ENCODE results near the gene POLR1D.

Gene POLR1D

DNA sequence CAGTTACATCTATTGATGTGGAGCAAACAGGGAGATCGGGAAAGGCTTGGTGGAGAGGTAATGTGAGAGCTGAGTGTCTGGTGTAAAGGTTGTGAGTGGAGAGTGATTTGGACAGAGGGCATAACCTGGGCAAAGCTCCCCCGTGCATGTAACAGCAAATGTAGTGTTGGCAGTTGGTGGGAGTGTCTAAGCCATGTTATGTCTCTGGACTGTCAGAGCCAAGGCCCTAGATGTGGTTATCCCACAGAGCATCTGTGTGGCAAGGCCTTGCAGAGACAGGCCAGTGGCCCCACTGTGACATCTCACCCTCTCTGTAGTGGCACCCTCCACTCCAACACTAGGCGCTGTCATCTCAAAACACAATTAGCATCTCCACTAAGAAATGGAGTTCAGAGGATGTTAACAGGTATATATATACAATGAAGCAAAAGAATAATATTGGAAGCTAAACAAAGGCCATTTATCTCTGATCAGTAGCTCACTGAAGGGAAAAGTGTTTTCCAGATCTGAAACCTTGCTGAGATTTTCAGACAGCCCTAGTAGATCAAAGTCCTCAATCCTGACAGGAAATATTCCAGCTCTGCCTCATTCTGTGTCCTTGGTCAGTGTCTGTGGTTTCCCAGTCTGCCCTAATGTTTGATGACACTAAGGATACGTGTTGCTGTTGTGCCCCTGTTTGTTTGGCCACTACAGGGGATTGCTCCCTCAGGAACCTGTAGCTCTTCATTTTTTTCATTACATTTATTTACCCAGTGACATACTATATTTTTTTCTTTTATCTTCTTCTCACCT, 20.2 kb downstream of the POLR1D start:
- no peak for DNase-seq

- DNase-seq, result no peak
Observed at GRCh38 chr13:27643334-27644132, 21.8 kb downstream of the POLR1D start.

- no peak for DNase-seq
Observed at GRCh38 chr13:27644302-27644701, 22.6 kb downstream of the POLR1D start.

GRCh38 chr13:27650312-27650711, 28.6 kb downstream of the POLR1D start:
- no peak for DNase-seq

DNA sequence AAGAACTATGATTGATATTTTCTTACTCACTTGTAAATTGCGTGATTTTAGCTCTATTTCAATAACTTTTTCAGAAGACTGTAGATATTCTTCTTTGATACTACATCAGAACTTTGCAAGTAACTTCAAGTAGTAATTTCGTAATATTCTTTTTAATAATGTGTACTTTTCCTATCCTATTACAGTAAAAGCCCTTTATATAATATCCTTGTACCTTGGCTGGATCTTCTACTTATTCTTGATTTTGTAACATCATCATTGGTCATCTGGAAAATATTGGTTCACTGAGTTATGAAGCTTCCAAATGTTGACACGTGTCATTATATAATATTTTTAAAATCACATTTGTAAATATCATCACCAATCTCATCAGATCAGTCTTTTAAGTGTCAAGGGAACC, 32.4 kb downstream of the POLR1D start:
- no peak for DNase-seq

DNA sequence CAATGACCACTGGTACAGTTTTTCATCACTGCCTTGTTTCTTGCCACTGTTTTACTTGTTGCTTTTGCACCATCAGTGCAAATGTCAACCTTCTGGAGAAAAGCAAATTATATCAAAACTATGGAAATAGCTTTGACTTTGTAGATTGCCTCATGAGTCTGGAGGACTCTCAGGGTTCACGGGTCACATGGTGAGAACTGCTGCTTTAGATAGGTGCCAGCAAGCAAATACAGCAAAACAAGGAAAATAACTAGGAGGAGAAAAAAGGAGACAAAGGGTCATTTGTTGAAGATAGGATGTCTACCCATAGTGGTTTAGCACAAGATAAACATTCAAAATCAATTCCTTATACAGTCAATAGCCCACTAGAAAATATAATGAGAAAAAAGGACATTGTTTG, 33.1 kb downstream of the POLR1D start:
- no peak for DNase-seq

- no peak for DNase-seq
Observed at GRCh38 chr13:27657724-27658123, 36.0 kb downstream of the POLR1D start.

- DNase-seq, result no peak
Observed at GRCh38 chr13:27658546-27658945, 36.9 kb downstream of the POLR1D start.

- no peak for DNase-seq
Observed at GRCh38 chr13:27659145-27659865, 37.6 kb downstream of the POLR1D start.

- no peak for DNase-seq
Observed at GRCh38 chr13:27660511-27660910, 38.8 kb downstream of the POLR1D start.

DNA sequence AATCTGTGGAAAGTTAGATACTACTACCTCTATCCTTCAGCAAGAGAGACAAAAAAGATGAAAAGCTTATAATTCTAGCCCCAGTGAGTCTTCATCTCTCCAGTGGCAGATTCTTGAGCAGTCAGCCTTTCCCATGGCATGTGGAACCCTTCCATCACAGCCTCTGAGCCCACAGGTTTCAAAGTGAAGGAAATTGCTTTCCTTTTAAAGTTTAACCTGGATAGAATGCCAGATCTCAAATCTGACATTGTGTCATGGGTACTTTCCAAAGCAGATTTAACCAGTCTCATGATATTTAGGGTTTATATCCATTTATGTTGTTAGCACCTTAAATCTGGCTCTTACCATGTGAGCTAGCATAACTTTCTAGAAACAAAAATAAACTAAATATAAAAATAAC, 39.3 kb downstream of the POLR1D start:
- no peak for DNase-seq

DNA sequence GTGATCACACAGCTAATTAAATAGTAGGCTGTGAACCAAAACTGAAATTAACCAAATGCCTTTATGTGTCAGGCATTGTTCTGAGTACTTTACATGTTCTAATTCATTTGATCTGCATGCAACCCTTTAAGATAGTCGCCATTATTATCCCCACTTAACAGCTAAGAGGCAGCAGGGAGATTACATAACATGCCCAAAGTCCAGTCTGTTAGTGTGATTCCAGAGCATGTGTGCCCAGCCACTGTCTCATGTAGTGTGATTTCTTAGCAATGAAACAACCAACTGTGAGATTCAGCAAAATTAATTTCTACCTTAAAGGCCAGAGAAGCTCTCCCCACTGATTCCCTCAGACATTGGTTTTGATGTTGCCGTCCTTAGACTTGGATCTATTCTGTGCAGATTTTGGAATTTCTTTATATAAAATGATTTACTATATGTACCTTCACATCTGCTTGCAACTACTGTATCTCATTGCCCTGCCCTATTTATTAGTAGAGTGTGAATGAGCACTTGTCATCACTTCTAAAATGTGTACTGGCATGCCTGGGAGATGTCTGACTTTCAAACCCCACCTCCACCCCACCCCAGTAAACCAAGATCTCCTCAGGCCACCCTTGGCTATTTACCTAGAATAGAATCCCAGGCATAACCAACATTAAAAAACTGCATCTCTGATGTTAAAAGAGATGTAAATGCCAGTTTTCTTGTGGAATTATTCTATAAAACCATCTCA, 41.2 kb downstream of the POLR1D start:
- DNase-seq, result no peak

- DNase-seq, result no peak
Observed at GRCh38 chr13:27663947-27664346, 42.3 kb downstream of the POLR1D start.

- DNase-seq, result no peak
Observed at GRCh38 chr13:27665333-27665732, 43.6 kb downstream of the POLR1D start.

DNA sequence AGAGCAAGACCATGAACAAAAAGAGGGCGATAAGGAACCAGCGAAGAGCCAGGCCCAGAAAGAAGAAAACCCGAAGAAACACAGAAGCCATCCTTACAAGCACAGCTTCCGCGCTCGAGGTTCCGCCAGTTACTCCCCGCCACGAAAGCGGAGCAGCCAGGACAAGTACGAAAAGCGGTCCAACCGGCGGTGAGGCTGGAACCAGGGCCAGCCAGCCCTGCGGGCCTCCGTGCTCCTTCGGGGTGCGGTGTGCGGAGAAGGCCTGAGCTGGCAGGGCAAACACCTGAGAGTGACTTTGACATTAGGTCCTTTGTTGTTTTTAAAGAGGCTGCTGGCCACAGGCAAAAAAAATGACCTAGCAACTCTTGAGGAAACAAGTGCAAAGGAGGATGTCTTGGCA, 44.1 kb downstream of the POLR1D start:
- no peak for DNase-seq

DNA sequence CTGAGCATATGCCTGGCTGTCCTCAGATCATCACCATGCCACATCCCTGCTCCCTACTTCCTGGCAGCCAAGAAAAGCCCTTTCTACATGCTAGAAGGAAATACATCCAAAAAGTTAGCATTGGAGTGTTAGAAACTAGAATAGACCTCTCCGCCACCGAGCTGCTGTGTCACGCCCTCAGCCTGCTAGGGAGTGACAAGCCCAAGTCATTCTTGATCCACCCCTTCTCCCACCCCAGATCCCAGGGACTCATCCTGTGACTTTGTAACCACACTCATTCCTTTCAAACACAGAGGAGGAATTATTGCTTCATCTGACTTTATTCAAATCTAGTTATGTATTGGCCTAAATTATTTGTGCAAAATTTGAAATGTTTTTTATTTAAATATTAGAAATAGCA, 45.3 kb downstream of the POLR1D start:
- no peak for DNase-seq

- DNase-seq, result no peak
Observed at GRCh38 chr13:27667946-27668345, 46.3 kb downstream of the POLR1D start.

GRCh38 chr13:27670861-27671260, 49.2 kb downstream of the POLR1D start:
- DNase-seq, result no peak

GRCh38 chr13:27672025-27672424, 50.3 kb downstream of the POLR1D start:
- no peak for DNase-seq

Measured in activated CD4-positive, alpha-beta T cell treated with anti-CD3 and anti-CD28 coated beads, Interleukin-2, amount 50 U/mL, for 1 hour (primary cell).